HepG2 (cell line): Measurements from ENCODE around the gene CYP2A7. TPM values are rescaled to one million over a fixed set of nuclear protein-coding genes. Genes with fewer than 3 reads are reported as not detected.
A peak's percentile ranks its signal among the peaks of the same experiment; 100 is the strongest.

Experiments used
- ADNP ChIP-seq: sonication (generic); formaldehyde crosslinking; IDR thresholded peaks from 2 replicates; pipeline ENCODE4 v1.4.0; 2020; ENCODE audit warnings: missing genetic modification reagents
- CBX5 ChIP-seq: sonication (generic); formaldehyde crosslinking; IDR thresholded peaks from 2 replicates; pipeline ENCODE4 v1.4.0; 2020; ENCODE audit warnings: missing genetic modification reagents, borderline replicate concordance
- CEBPB ChIP-seq: IDR thresholded peaks from 2 replicates; pipeline ENCODE4 v1.6.1; 2011; ENCODE audit warnings: low read depth, low read length, improper control_type of control experiment, borderline replicate concordance
- FOSL2 ChIP-seq: sonication (generic); formaldehyde crosslinking; IDR thresholded peaks from 2 replicates; pipeline ENCODE4 v1.4.0; 2020; ENCODE audit warnings: missing genetic modification reagents
- GATAD2A ChIP-seq: IDR thresholded peaks from 2 replicates; pipeline ENCODE4 v1.6.1; 2016
- HNF4G ChIP-seq, 2 experiments: sonication (generic) in 1 of 2; formaldehyde crosslinking in 1 of 2; IDR thresholded peaks; 2 replicates each; pipeline versions ENCODE4 v1.4.0 to v1.6.1; 2011 to 2020; ENCODE audit warnings: borderline replicate concordance in 2 of 2, low read depth in 2 of 2, mild to moderate bottlenecking in 2 of 2, low read length in 1 of 2, missing genetic modification reagents in 1 of 2, moderate library complexity in 1 of 2
- HNRNPK ChIP-seq: fragments of 200-400 bp; formaldehyde crosslinking; IDR thresholded peaks from 2 replicates; pipeline ENCODE4 v1.6.1; 2018; ENCODE audit warnings: low read length, low read depth, moderate library complexity, mild to moderate bottlenecking; ENCODE audit not compliant: poor library complexity, severe bottlenecking
- HOXD1 ChIP-seq: sonication (generic); formaldehyde crosslinking; IDR thresholded peaks from 2 replicates; pipeline ENCODE4 v1.5.0; 2020; ENCODE audit warnings: missing genetic modification reagents
- JUN ChIP-seq: sonication (generic); formaldehyde crosslinking; IDR thresholded peaks from 2 replicates; pipeline ENCODE4 v1.4.0; 2020; ENCODE audit warnings: mild to moderate bottlenecking, missing genetic modification reagents
- KLF11 ChIP-seq: IDR thresholded peaks from 2 replicates; pipeline ENCODE4 v1.6.1; 2016; ENCODE audit warnings: missing compliant biosample characterization
- NFRKB ChIP-seq: fragments of 450-650 bp; IDR thresholded peaks from 2 replicates; pipeline ENCODE4 v1.6.1; 2017
- ONECUT2 ChIP-seq: sonication (generic); formaldehyde crosslinking; IDR thresholded peaks from 2 replicates; pipeline ENCODE4 v1.4.0; 2020; ENCODE audit warnings: missing genetic modification reagents
- PLSCR1 ChIP-seq: sonication (generic); formaldehyde crosslinking; IDR thresholded peaks from 2 replicates; pipeline ENCODE4 v1.5.0; 2020; ENCODE audit warnings: missing genetic modification reagents, mild to moderate bottlenecking, borderline replicate concordance
- PPARG ChIP-seq: conservative IDR thresholded peaks from 2 replicates; pipeline ENCODE4 v1.6.1; 2016; ENCODE audit warnings: missing biosample characterization, missing genetic modification reagents
- RCOR2 ChIP-seq: IDR thresholded peaks from 2 replicates; pipeline ENCODE4 v1.6.1; 2016; ENCODE audit warnings: missing biosample characterization, missing genetic modification reagents
- ZBTB38 ChIP-seq: sonication (generic); formaldehyde crosslinking; IDR thresholded peaks from 2 replicates; pipeline ENCODE4 v1.5.1; 2020; ENCODE audit warnings: mild to moderate bottlenecking, missing genetic modification reagents
- ZFYVE20 ChIP-seq: sonication (generic); formaldehyde crosslinking; IDR thresholded peaks from 2 replicates; pipeline ENCODE4 v1.8.0; 2023; ENCODE audit warnings: low read depth, mild to moderate bottlenecking, moderate library complexity, missing genetic modification reagents, borderline replicate concordance
- ZNF17 ChIP-seq: sonication (generic); formaldehyde crosslinking; IDR thresholded peaks from 2 replicates; pipeline ENCODE4 v1.5.0; 2020; ENCODE audit warnings: mild to moderate bottlenecking, missing genetic modification reagents
- ZNF383 ChIP-seq: sonication (generic); formaldehyde crosslinking; IDR thresholded peaks from 2 replicates; pipeline ENCODE4 v1.4.0; 2020; ENCODE audit warnings: missing genetic modification reagents, mild to moderate bottlenecking, borderline replicate concordance
- ZNF460 ChIP-seq: sonication (generic); formaldehyde crosslinking; IDR thresholded peaks from 2 replicates; pipeline ENCODE4 v1.5.1; 2020; ENCODE audit warnings: missing genetic modification reagents, mild to moderate bottlenecking, borderline replicate concordance
- ZNF570 ChIP-seq: sonication (generic); formaldehyde crosslinking; IDR thresholded peaks from 2 replicates; pipeline ENCODE4 v1.4.0; 2020; ENCODE audit warnings: mild to moderate bottlenecking, missing genetic modification reagents, borderline replicate concordance
- polyA plus RNA-seq, 8 experiments: library from polyadenylated mRNA; depleted of rRNA in 3 of 8; stranded (reverse) in 7 of 8; unstranded in 1 of 8; fragments of >200 nt; fragmentation: Illumina TruSeq in 4 of 8; extraction: Trizol in 4 of 8; gene quantifications; 2 replicates each; pipeline versions ENCODE4 v1.2.1 to v1.2.3, GENCODE V29; 2011 to 2016; ENCODE audit warnings: low read depth in 4 of 8, missing spikeins in 1 of 8, mixed read lengths in 1 of 8; ENCODE audit not compliant: insufficient read depth in 1 of 8
- total RNA-seq, 5 experiments: library from RNA; depleted of rRNA; stranded (reverse); fragments of >200 nt; fragmentation: Illumina TruSeq; extraction: Trizol; gene quantifications; 2 replicates each; pipeline ENCODE4 v1.2.3, GENCODE V29; 2016; ENCODE audit warnings: low read depth in 1 of 5
- TF ChIP-seq, protein P1 (sequence below): sonication (generic); formaldehyde crosslinking; IDR thresholded peaks from 2 replicates; pipeline ENCODE4 v1.4.0; 2020; ENCODE audit warnings: missing genetic modification reagents, borderline replicate concordance

The CYP2A7 gene
- total and polyA plus RNA-seq, 2 of the 13 experiments (the other 11 are each of a cell fraction or from before 2014, with no cell fraction given) = not detected

- TF ChIP-seq PLSCR1 (CRISPR knock-in tag) = no peak
- TF ChIP-seq, protein P1, sequence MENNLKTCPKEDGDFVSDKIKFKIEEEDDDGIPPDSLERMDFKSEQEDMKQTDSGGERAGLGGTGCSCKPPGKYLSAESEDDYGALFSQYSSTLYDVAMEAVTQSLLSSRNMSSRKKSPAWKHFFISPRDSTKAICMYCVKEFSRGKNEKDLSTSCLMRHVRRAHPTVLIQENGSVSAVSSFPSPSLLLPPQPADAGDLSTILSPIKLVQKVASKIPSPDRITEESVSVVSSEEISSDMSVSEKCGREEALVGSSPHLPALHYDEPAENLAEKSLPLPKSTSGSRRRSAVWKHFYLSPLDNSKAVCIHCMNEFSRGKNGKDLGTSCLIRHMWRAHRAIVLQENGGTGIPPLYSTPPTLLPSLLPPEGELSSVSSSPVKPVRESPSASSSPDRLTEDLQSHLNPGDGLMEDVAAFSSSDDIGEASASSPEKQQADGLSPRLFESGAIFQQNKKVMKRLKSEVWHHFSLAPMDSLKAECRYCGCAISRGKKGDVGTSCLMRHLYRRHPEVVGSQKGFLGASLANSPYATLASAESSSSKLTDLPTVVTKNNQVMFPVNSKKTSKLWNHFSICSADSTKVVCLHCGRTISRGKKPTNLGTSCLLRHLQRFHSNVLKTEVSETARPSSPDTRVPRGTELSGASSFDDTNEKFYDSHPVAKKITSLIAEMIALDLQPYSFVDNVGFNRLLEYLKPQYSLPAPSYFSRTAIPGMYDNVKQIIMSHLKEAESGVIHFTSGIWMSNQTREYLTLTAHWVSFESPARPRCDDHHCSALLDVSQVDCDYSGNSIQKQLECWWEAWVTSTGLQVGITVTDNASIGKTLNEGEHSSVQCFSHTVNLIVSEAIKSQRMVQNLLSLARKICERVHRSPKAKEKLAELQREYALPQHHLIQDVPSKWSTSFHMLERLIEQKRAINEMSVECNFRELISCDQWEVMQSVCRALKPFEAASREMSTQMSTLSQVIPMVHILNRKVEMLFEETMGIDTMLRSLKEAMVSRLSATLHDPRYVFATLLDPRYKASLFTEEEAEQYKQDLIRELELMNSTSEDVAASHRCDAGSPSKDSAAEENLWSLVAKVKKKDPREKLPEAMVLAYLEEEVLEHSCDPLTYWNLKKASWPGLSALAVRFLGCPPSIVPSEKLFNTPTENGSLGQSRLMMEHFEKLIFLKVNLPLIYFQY = peak; percentile 38; the same call in 1 of the 2 replicates
- no peak for TF ChIP-seq ZFYVE20 (CRISPR knock-in tag)
- peak; percentile 96 for TF ChIP-seq GATAD2A (CRISPR knock-in tag)
- 0 out of 2 replicates have a peak, but pooled peaks have one; percentile 11 for TF ChIP-seq CBX5 (CRISPR knock-in tag)
- no peak for TF ChIP-seq HNRNPK
- TF ChIP-seq JUN (CRISPR knock-in tag) = peak; percentile 62; the same call in 1 of the 2 replicates
- no peak for TF ChIP-seq ZNF570
- peak; percentile 99 for TF ChIP-seq ZNF460 (CRISPR knock-in tag)
- peak; percentile 83 for TF ChIP-seq HOXD1 (CRISPR knock-in tag)
- TF ChIP-seq NFRKB = no peak
- peak; percentile 67 for TF ChIP-seq RCOR2 (CRISPR knock-in tag)
- peak; percentile 84 for TF ChIP-seq ONECUT2
- TF ChIP-seq HNF4G (IDR thresholded peaks at IDR 0.05; ENCODE audit: borderline replicate concordance, low read depth, low read length) = no peak; the same call in 1 of the 2 replicates
- TF ChIP-seq HNF4G (CRISPR knock-in tag; IDR thresholded peaks at IDR 0.05; ENCODE audit: borderline replicate concordance, low read depth) = 0 out of 2 replicates have a peak, but pooled peaks have one; percentile 41
- no peak for TF ChIP-seq ADNP (CRISPR knock-in tag)
- TF ChIP-seq ZNF17 = no peak
- peak; percentile 52; the same call in 1 of the 2 replicates for TF ChIP-seq CEBPB
- peak; percentile 85 for TF ChIP-seq FOSL2 (CRISPR knock-in tag)
- no peak for TF ChIP-seq ZNF383 (CRISPR knock-in tag)
- TF ChIP-seq KLF11 (CRISPR knock-in tag) = 0 out of 2 replicates have a peak, but pooled peaks have one; percentile 65
- peak; percentile 97 for TF ChIP-seq PPARG
- TF ChIP-seq ZBTB38 = no peak
Measured at GRCh38 chr19:40831502-40832430, 50.3 kb downstream of the CYP2A7 start (continued).
